GM19468 (cell line): ENCODE results near the gene RANGRF.

Experiments
- ATAC-seq: cut with Tn5 transposase; IDR thresholded peaks from one replicate; pipeline ENCODE4 v1.9.1; 2021; ENCODE audit warnings: mild to moderate bottlenecking, moderate library complexity, moderate number of reproducible peaks; ENCODE audit not compliant: unreplicated experiment; ENCODE audit errors: extremely low read depth

RANGRF gene

GRCh38 chr17:8273884-8274444, 14.5 kb upstream of the RANGRF start:
- no peak for ATAC-seq

GRCh38 chr17:8274816-8275215, 13.7 kb upstream of the RANGRF start:
- ATAC-seq, result no peak

- no peak for ATAC-seq
Observed at GRCh38 chr17:8275421-8276290, 12.8 kb upstream of the RANGRF start.

GRCh38 chr17:8277317-8277716, 11.2 kb upstream of the RANGRF start:
- ATAC-seq, result no peak

DNA sequence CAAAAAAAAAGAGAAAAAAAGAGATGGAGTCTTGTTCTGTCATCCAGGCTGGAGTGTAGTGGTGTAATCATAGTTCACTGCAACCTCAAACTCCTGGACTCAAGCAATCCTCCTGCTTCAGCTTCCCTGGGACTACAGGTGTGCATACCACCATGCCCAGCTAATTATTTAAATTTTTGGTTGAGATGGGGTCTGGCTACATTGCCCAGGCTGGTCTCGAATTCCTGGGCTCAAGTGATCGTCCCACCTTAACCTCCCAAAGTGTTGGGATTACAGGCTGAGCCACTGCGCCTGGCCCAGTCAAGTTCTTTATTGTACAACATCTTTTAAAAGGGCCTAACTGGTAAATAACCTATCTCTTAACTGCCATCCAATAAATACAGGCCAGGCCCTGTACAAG, 6.1 kb upstream of the RANGRF start:
- no peak for ATAC-seq

DNA sequence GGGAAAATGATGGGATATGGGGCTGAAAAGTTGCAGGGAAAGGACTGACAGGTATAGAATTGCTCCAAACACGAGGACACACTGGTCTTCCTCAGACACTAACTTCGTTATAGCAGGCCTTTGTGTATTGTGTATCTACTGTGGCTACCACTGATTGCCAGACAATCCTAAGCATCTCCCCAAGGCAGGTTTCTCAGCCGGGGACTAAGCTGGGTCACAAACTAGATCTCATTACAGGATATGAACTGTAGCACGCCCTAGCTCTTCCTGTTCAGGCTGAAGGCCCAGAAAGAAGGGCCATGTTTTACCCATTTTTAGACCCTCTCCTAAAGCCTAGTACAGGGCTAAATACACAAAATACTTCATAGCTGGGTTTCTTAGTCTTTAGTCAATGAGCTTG, 5.1 kb upstream of the RANGRF start:
- ATAC-seq, result no peak

DNA sequence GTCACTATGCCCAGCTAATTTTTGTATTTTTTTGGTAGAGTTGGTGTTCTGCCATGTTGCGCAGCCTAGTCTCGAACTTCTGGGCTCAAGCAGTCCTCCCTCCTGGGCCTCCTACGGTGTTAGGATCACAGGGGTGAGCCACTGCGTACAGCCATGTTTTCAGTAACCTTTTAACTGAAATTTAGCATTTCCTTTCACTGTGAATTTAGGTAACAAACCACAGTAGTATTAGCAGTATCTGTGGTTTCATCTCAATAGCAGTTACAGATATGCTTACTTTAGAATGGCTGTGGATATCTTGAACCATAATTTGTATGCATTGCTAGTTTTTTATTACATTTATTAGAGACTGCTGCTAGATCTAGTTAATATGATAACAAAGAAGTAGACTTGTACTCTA, 4.3 kb upstream of the RANGRF start:
- ATAC-seq, result no peak

DNA sequence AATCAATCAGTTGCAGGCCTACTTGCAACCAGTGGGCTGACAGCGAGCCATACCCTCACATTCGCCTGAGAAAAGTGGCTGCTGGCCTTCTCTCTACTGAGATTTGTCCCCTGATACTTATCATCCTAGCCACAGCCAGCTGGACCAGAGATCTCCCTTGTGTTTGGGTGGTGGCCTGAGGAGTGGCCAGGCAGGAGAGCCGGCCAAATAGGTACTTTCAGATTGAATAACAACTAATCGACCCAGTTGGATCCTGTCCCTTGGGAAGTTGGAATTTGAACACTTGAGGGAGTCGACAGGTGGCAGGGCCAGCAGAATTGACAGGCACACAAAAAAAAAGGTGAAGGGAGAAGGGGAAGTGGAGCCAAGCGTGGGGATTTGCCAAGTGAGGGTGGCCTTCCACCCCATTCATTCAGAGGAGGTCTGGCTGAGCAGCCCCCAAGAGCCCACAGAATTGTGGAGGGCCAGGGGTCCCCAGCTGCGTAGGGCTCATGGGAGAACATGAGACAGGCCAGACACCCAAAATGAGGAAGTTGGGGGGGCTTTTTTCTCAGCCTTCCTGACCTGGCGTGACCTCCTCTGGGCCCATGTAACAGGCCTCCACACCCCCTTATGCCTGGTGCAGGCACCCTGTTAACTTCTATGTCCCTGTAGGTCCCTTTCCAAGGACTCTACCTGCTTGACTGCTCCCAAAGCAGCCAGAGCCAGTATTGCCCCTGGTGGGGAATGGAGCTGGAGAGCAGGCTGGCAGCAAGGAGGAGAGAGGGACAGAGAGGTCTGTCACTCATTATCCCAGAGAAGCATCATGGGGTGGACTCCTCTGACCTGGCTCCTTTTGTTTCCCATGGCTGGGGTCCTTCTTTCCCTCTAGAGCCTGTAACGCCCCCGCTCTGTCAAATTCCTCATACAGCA, 2.9 kb upstream of the RANGRF start:
- no peak for ATAC-seq

DNA sequence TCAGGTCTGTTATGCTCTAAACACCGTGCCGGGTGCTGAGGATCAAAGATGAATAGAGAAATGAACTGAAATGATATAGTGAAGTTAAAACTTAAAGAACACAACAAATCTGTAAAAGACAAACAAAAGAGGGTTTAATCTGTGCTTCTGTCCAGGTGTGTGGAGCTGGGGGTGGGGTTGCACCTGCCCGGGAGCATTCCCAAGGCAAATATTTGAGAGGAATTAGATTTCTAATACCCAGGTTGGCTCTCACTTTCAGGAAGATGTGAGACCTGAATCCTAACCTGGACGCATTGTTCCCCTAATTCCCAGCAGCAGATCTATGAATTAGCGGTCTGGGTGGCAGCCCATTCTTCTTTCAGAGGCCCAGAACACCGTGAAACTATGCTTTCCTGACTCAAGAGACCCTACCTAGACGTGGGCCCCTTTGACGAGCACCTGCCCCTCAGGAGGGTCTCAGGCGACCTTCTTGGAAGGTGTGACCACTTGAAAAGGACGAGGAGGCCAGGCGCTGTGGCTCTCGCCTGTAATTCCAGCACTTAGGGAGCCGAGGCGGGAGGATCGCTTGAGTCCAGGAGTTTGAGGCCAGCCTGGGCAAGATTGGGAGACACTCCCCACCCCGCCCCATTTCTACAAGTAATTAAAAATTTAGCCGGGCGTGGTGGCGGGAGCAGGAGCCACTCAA, 677 bp upstream of the RANGRF start:
- ATAC-seq, result no peak

- ATAC-seq, result no peak
Observed at GRCh38 chr17:8289103-8289397, 580 bp downstream of the RANGRF start.

- no peak for ATAC-seq
Observed at GRCh38 chr17:8290043-8290442, 1.6 kb downstream of the RANGRF start.

- ATAC-seq, result no peak
Observed at GRCh38 chr17:8292639-8293395, 4.3 kb downstream of the RANGRF start.

DNA sequence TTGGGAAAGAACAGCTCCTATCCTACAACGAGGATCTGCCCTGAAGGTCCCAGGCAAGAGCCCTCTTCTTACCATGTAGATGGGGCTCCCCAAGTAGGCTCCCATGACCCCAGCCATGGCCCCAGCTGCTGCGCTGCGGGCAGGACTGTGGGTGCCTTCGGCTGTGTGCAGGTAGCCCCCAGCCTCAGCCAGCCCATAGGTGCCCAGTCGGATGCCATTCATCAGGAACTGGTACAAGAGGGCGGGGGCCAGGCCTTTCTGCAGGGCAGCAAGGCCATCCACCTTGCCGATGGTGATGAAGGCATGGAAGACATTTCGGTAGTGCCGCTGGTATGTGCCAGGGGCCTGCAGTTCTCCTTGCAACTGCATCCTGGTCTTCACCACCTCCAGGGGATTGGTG, 5.9 kb downstream of the RANGRF start:
- ATAC-seq, result no peak

GRCh38 chr17:8294814-8295316, 6.4 kb downstream of the RANGRF start:
- ATAC-seq, result no peak

GRCh38 chr17:8300226-8300625, 11.8 kb downstream of the RANGRF start:
- ATAC-seq, result no peak

DNA sequence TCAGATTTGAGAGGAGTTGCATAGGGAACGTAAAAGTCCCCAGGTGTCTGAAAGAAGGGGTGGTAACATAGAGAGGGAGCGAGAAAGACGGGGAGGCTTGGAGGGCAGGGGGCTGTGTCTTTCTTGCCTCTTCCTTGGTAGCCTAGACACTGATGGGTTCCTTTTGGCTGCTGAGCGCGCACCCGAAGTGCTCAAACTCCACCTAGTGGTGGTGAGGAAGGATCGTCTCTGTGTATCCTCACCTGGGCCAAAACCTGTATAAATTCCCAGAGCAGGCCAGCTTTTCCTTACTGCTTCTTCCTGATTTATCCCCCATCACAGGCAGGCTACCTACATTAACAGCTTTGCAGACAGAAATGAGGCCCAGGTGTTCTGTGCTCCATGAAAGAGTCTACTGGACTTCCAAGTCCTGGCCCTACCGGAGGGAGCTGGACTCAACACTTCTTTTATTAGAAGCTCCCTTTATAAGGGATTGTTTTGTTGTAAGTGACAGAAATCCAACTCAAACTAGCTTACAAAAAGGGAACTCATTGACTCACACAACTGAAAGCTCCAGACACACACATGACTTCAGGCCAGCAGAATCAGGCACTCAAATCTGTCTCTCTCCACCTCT, 12.3 kb downstream of the RANGRF start:
- no peak for ATAC-seq

DNA sequence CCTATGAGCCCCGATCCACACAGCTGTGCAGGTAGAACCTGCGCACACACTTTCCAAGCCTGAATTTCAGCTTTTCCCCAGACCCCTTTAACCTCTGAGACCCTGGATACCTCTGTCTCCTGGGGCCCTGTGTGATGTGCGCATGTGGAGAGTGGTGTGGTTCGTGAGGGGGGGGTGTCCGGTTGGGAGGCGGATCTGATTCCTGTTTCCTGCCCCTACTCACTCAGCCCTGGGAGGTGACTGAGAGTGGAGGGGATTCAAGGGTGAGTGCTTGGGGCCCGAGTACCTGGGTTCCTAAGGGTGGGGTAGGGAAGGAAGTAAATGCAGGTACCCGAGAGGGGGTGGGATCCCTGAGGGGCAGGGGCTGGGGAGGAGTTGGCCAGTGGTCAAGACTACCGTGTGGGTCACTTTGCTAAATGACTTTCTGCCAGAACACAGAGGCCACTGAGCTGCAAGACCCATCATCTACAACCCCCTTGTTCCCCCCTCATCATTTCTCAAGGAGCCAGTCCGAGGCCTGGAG, 22.2 kb downstream of the RANGRF start:
- ATAC-seq, result no peak

- ATAC-seq, result no peak
Observed at GRCh38 chr17:8311131-8311790, 22.8 kb downstream of the RANGRF start.
